GM12878 (cell line): ENCODE results near the gene S100A14.
A peak's percentile ranks its signal among the peaks of the same experiment; 100 is the strongest.

ENCODE experiments used
- BRCA1 ChIP-seq: IDR thresholded peaks from 2 replicates; pipeline ENCODE4 v1.6.1; 2011; ENCODE audit warnings: low read depth, low read length, improper control_type of control experiment
- CEBPB ChIP-seq, 2 experiments: fragments of 150-350 bp in 1 of 2; IDR thresholded peaks; 2 replicates each; pipeline ENCODE4 v1.6.1; 2012 to 2014; ENCODE audit warnings: low read depth in 2 of 2, low read length in 2 of 2, borderline replicate concordance in 1 of 2, inconsistent platforms in 1 of 2
- EP300 ChIP-seq, 2 experiments: fragments of 150-350 bp in 1 of 2; IDR thresholded peaks; 2 replicates each; pipeline ENCODE4 v1.6.1; 2011 to 2012; ENCODE audit warnings: low read depth in 2 of 2, low read length in 2 of 2, borderline replicate concordance in 1 of 2, improper control_type of control experiment in 1 of 2, inconsistent platforms in 1 of 2; ENCODE audit not compliant: control insufficient read depth in 1 of 2
- ETV6 ChIP-seq, 2 experiments: fragments of 450-650 bp in 1 of 2; IDR thresholded peaks in 1 of 2; conservative IDR thresholded peaks in 1 of 2; 2 replicates each; pipeline ENCODE4 v1.6.1; 2014; ENCODE audit warnings: antibody characterized with exemption in 1 of 2, borderline replicate concordance in 1 of 2, low read depth in 1 of 2, mild to moderate bottlenecking in 1 of 2, moderate library complexity in 1 of 2
- PKNOX1 ChIP-seq: fragments of 450-650 bp; IDR thresholded peaks from 2 replicates; pipeline ENCODE4 v1.6.1; 2016; ENCODE audit warnings: mild to moderate bottlenecking
- POLR2A ChIP-seq: IDR thresholded peaks from 2 replicates; pipeline ENCODE4 v1.6.1; 2011; ENCODE audit warnings: low read depth, mild to moderate bottlenecking, low read length
- RCOR1 ChIP-seq: conservative IDR thresholded peaks from 2 replicates; pipeline ENCODE4 v1.6.1; 2012; ENCODE audit warnings: low read depth, low read length, improper control_type of control experiment
- RFX5 ChIP-seq: IDR thresholded peaks from 2 replicates; pipeline ENCODE4 v1.6.1; 2011; ENCODE audit warnings: low read depth, low read length, improper control_type of control experiment
- SMAD1 ChIP-seq: fragments of 450-650 bp; IDR thresholded peaks from 2 replicates; pipeline ENCODE4 v1.6.1; 2018; ENCODE audit warnings: mild to moderate bottlenecking, low read depth; ENCODE audit not compliant: partially characterized antibody
- STAT3 ChIP-seq: IDR thresholded peaks from 2 replicates; pipeline ENCODE4 v1.6.1; 2011; ENCODE audit warnings: low read depth, low read length, improper control_type of control experiment
- TBL1XR1 ChIP-seq: IDR thresholded peaks from 2 replicates; pipeline ENCODE4 v1.6.1; 2012; ENCODE audit warnings: low read depth, low read length, improper control_type of control experiment
- TF ChIP-seq, protein P1 (sequence below), 3 experiments: IDR thresholded peaks in 2 of 3; conservative IDR thresholded peaks in 1 of 3; 2 replicates each; pipeline ENCODE4 v1.5.1; 2011; ENCODE audit warnings: low read depth in 3 of 3, low read length in 3 of 3, mild to moderate bottlenecking in 3 of 3, control low read depth in 2 of 3, moderate library complexity in 2 of 3, inconsistent platforms in 1 of 3, mixed read lengths in 1 of 3; ENCODE audit not compliant: control insufficient read depth in 2 of 3, insufficient read depth in 1 of 3; ENCODE audit errors: extremely low read depth in 1 of 3

DNA sequence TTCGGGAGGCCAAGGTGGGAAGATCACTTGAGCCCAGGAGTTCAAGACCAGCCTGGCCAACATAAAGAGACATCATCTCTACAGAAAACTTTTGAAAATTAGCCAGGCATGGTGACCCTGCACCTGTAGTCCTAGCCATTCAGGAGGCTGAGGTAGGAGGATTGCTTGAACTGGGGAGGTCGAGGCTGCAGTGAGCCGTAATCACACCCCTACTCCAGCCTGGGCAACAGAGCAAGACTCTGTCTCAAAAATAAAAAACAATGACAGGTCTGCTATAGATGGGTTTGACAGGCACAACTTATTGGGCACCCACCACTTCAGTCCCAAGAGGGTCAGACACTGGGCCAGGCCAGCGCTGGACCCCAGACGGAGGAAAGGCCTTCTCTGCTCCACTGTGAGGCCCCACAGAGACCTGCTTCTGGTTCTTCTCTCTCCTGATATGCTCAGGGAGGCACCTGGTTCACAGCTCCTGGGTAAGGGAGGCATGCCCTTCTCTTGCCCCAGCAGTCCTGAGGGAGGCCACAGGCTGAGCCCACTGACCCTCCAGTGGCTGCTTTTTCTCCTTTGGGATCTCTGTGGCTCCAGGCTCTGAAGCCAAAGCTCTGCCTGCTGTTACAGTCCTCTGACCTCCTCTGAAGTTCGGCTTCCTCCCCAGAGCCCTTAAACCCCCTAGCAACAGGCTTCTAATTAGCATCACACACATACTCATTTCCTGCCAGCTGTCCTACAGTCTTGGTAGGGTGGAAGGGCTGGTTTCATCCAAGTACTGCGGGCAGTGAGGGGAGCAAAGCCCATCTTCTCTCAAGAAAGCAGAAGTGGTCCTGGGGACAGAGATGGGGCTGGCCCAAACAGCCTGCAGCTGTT, 17.6 kb downstream of the S100A14 start:
- TF ChIP-seq EP300 (IDR thresholded peaks at IDR 0.05; ENCODE audit: borderline replicate concordance in 1 of 2, control insufficient read depth in 1 of 2, low read depth in 2 of 2, low read length in 2 of 2) (peak; percentile 56 to 64; a peak in 3 of 4 replicates), RFX5 (peak; percentile 94), RCOR1 (no peak), SMAD1 (no peak), CEBPB (IDR thresholded peaks at IDR 0.05; ENCODE audit: borderline replicate concordance in 1 of 2, low read depth in 2 of 2, low read length in 2 of 2) (no peak), STAT3 (no peak), ETV6 (conservative IDR thresholded peaks at IDR 0.05 in 1 of 2, IDR thresholded peaks at IDR 0.05 in 1 of 2; ENCODE audit: borderline replicate concordance in 1 of 2, low read depth in 1 of 2) (peak in 1 of 2 experiments; percentile 53; a peak in 1 of 4 replicates), BRCA1 (no peak), PKNOX1 (no peak), POLR2A (peak; percentile 76), TBL1XR1 (no peak)
- TF ChIP-seq, protein P1, sequence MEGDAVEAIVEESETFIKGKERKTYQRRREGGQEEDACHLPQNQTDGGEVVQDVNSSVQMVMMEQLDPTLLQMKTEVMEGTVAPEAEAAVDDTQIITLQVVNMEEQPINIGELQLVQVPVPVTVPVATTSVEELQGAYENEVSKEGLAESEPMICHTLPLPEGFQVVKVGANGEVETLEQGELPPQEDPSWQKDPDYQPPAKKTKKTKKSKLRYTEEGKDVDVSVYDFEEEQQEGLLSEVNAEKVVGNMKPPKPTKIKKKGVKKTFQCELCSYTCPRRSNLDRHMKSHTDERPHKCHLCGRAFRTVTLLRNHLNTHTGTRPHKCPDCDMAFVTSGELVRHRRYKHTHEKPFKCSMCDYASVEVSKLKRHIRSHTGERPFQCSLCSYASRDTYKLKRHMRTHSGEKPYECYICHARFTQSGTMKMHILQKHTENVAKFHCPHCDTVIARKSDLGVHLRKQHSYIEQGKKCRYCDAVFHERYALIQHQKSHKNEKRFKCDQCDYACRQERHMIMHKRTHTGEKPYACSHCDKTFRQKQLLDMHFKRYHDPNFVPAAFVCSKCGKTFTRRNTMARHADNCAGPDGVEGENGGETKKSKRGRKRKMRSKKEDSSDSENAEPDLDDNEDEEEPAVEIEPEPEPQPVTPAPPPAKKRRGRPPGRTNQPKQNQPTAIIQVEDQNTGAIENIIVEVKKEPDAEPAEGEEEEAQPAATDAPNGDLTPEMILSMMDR (IDR thresholded peaks at IDR 0.05 in 2 of 3, conservative IDR thresholded peaks at IDR 0.05 in 1 of 3; ENCODE audit: control insufficient read depth in 2 of 3, extremely low read depth in 1 of 3, insufficient read depth in 1 of 3, low read depth in 3 of 3, low read length in 3 of 3), result no peak
